Measurements from ENCODE around the gene MYBPHL. TPM values are rescaled to one million over a fixed set of nuclear protein-coding genes. Genes with fewer than 3 reads are reported as not detected.

Gene MYBPHL
- total and polyA plus RNA-seq, 2 experiments from 2014 or later = not detected

- H3K36me3 ChIP-seq = peaks cover 42% of the 10 kb centered on the region
- H3K4me1 ChIP-seq (ENCODE audit: low read depth) = peaks cover 3% of the 10 kb centered on the region
- H3K4me3 ChIP-seq = no peak overlapping the region
- H3K27me3 ChIP-seq = no peaks in the 10 kb centered on the region
- TF ChIP-seq CTCF (IDR thresholded peaks at IDR 0.05; ENCODE audit: low read depth, low read length) = no peak
- no peak overlapping the region for H3K27ac ChIP-seq
- H3K9me3 ChIP-seq (ENCODE audit: low read depth) = no peaks in the 10 kb centered on the region
- no peak for DNase-seq (ENCODE audit: low read depth in 1 of 2, low spot score in 1 of 2)
Observed at GRCh38 chr1:109350182-109350581, 43.4 kb upstream of the MYBPHL start.

GRCh38 chr1:109347511-109347910 is 40.7 kb upstream of the MYBPHL start:
- no peak for TF ChIP-seq CTCF (IDR thresholded peaks at IDR 0.05; ENCODE audit: low read depth, low read length)
- peak in 1 of 2 donors; percentile 57 for DNase-seq (ENCODE audit: low read depth in 1 of 2, low spot score in 1 of 2)
- H3K9me3 ChIP-seq (ENCODE audit: low read depth) = no peaks in the 10 kb centered on the region

GRCh38 chr1:109341944-109342930 is 35.4 kb upstream of the MYBPHL start:
- Histone ChIP-seq H3K27me3 (no peaks in the 10 kb centered on the region), H3K27ac (no peak overlapping the region), H3K36me3 (peaks cover 43% of the 10 kb centered on the region), H3K9me3 (ENCODE audit: low read depth) (no peaks in the 10 kb centered on the region), H3K4me3 (no peak overlapping the region), H3K4me1 (ENCODE audit: low read depth) (peaks cover 2% of the 10 kb centered on the region)
- TF ChIP-seq CTCF (IDR thresholded peaks at IDR 0.05; ENCODE audit: low read depth, low read length) = no peak
- peak in 1 of 2 donors; percentile 76 for DNase-seq (ENCODE audit: low read depth in 1 of 2, low spot score in 1 of 2)

More at GRCh38 chr1:109347511-109347910, 40.7 kb upstream of the MYBPHL start:
- Histone ChIP-seq H3K4me3 (no peak overlapping the region), H3K36me3 (peaks cover 40% of the 10 kb centered on the region), H3K27me3 (no peaks in the 10 kb centered on the region), H3K4me1 (ENCODE audit: low read depth) (peaks cover 3% of the 10 kb centered on the region), H3K27ac (no peak overlapping the region)

GRCh38 chr1:109338608-109339007 is 31.8 kb upstream of the MYBPHL start:
- H3K27ac ChIP-seq = no peak overlapping the region
- H3K9me3 ChIP-seq (ENCODE audit: low read depth) = no peaks in the 10 kb centered on the region
- H3K27me3 ChIP-seq = no peaks in the 10 kb centered on the region
- no peaks in the 10 kb centered on the region for H3K4me1 ChIP-seq (ENCODE audit: low read depth)
- peaks cover 51% of the 10 kb centered on the region for H3K36me3 ChIP-seq
- no peak for DNase-seq (ENCODE audit: low read depth in 1 of 2, low spot score in 1 of 2)
- H3K4me3 ChIP-seq = no peak overlapping the region
- no peak for TF ChIP-seq CTCF (IDR thresholded peaks at IDR 0.05; ENCODE audit: low read depth, low read length)

GRCh38 chr1:109338091-109338490 is 31.3 kb upstream of the MYBPHL start:
- peaks cover 52% of the 10 kb centered on the region for H3K36me3 ChIP-seq
- H3K9me3 ChIP-seq (ENCODE audit: low read depth) = no peaks in the 10 kb centered on the region
- no peak for TF ChIP-seq CTCF (IDR thresholded peaks at IDR 0.05; ENCODE audit: low read depth, low read length)
- DNase-seq (ENCODE audit: low read depth in 1 of 2, low spot score in 1 of 2) = no peak
- H3K27me3 ChIP-seq = no peaks in the 10 kb centered on the region
- no peak overlapping the region for H3K4me3 ChIP-seq
- H3K4me1 ChIP-seq (ENCODE audit: low read depth) = no peaks in the 10 kb centered on the region
- H3K27ac ChIP-seq = no peak overlapping the region
